ENCODE results near the gene MAMDC4.

GRCh38 chr9:136853596-136854112 is 1.5 kb downstream of the MAMDC4 start:
- no peak for TF ChIP-seq ZNF175 (tag by site-specific recombination; IDR thresholded peaks at IDR 0.05)
- TF ChIP-seq CTCF (tag by site-specific recombination; IDR thresholded peaks at IDR 0.05) = no peak
- TF ChIP-seq ZXDB (tag by site-specific recombination; IDR thresholded peaks at IDR 0.05) = no peak
- no peak for TF ChIP-seq ZNF571 (tag by site-specific recombination; IDR thresholded peaks at IDR 0.05)
- TF ChIP-seq PATZ1 (tag by site-specific recombination; IDR thresholded peaks at IDR 0.05) = no peak
- no peak for TF ChIP-seq ZNF174 (tag by site-specific recombination; IDR thresholded peaks at IDR 0.05)
- TF ChIP-seq YY1 (tag by site-specific recombination; IDR thresholded peaks at IDR 0.05) = no peak
- TF ChIP-seq REST (tag by site-specific recombination; IDR thresholded peaks at IDR 0.05) = no peak
